HEK293 (cell line): ENCODE data around the gene RAD50.

Source experiments
- CTCF ChIA-PET: fragments of 350-600 bp; formaldehyde crosslinking; extraction: SDS; loops from one replicate; lab custom pipeline; 2021; ENCODE audit warnings: antibody characterized with exemption; lab: Yijun Ruan, JAX
- POLR2A ChIA-PET: fragments of 300-600 bp; formaldehyde crosslinking; extraction: SDS; loops from one replicate; lab custom pipeline; 2020; ENCODE audit warnings: antibody characterized with exemption, inconsistent platforms; lab: Yijun Ruan, JAX
- H3K27ac ChIP-seq: fragments of 200-500 bp; sonication (Bioruptor generic); 2 replicates; pipeline ENCODE4 v1.5.1; 2014; ENCODE audit warnings: low read depth, low read length, control low read depth, inconsistent platforms; ENCODE audit errors: extremely low read depth
- H3K36me3 ChIP-seq, 2 experiments: fragments of 200-500 bp in 1 of 2; sonication (Bioruptor generic) in 1 of 2; 1 replicate in 1 of 2; 2 replicates in 1 of 2; pipeline ENCODE4 v1.5.1; 2014 to 2017; ENCODE audit warnings: inconsistent platforms in 2 of 2, low read length in 2 of 2; ENCODE audit not compliant: control insufficient read depth in 2 of 2, insufficient read depth in 1 of 2
- H3K4me1 ChIP-seq: fragments of 200-500 bp; sonication (Bioruptor generic); 2 replicates; pipeline ENCODE4 v1.5.1; 2014; ENCODE audit warnings: mild to moderate bottlenecking, low read length, inconsistent platforms; ENCODE audit not compliant: control insufficient read depth, insufficient read depth
- H3K4me3 ChIP-seq: 2 replicates; pipeline ENCODE4 v1.5.1; 2011; ENCODE audit warnings: low read depth, mild to moderate bottlenecking, control low read depth, low read length, moderate library complexity
- H3K9me3 ChIP-seq: fragments of 200-500 bp; sonication (Bioruptor generic); 2 replicates; pipeline ENCODE4 v1.5.1; 2014; ENCODE audit warnings: low read depth, low read length, inconsistent platforms; ENCODE audit not compliant: control insufficient read depth, insufficient read depth
- CTCF ChIP-seq: fragments of 450-650 bp; formaldehyde crosslinking; IDR thresholded peaks from 2 replicates; pipeline ENCODE4 v1.5.1; 2016; ENCODE audit warnings: missing biosample characterization, missing genetic modification characterization
- PRDM6 ChIP-seq: fragments of 450-650 bp; formaldehyde crosslinking; IDR thresholded peaks from 2 replicates; pipeline ENCODE4 v1.5.1; 2017; ENCODE audit warnings: missing biosample characterization, missing genetic modification characterization
- SALL2 ChIP-seq: fragments of 450-650 bp; formaldehyde crosslinking; IDR thresholded peaks from 2 replicates; pipeline ENCODE4 v1.5.0; 2017; ENCODE audit warnings: missing biosample characterization, mild to moderate bottlenecking, missing genetic modification characterization, borderline replicate concordance
- WT1 ChIP-seq: fragments of 450-650 bp; formaldehyde crosslinking; IDR thresholded peaks from 2 replicates; pipeline ENCODE4 v1.5.1; 2016; ENCODE audit warnings: missing biosample characterization, missing genetic modification characterization
- YY1 ChIP-seq: fragments of 450-650 bp; formaldehyde crosslinking; IDR thresholded peaks from 2 replicates; pipeline ENCODE4 v1.5.1; 2018; ENCODE audit warnings: missing biosample characterization, missing genetic modification characterization
- ZEB2 ChIP-seq: fragments of 450-650 bp; formaldehyde crosslinking; IDR thresholded peaks from 2 replicates; pipeline ENCODE4 v1.5.1; 2016; ENCODE audit warnings: missing biosample characterization, missing genetic modification characterization
- ZNF121 ChIP-seq: fragments of 450-650 bp; formaldehyde crosslinking; IDR thresholded peaks from 2 replicates; pipeline ENCODE4 v1.5.1; 2016; ENCODE audit warnings: missing biosample characterization, missing genetic modification characterization
- ZNF24 ChIP-seq: fragments of 450-650 bp; formaldehyde crosslinking; IDR thresholded peaks from 2 replicates; pipeline ENCODE4 v1.5.1; 2016; ENCODE audit warnings: missing biosample characterization, missing genetic modification characterization
- ZNF292 ChIP-seq: fragments of 450-650 bp; formaldehyde crosslinking; IDR thresholded peaks from 2 replicates; pipeline ENCODE4 v1.5.1; 2016; ENCODE audit warnings: low read depth, missing biosample characterization, missing genetic modification characterization, borderline replicate concordance
- ZNF341 ChIP-seq: fragments of 450-650 bp; formaldehyde crosslinking; IDR thresholded peaks from 2 replicates; pipeline ENCODE4; 2016; ENCODE audit warnings: low read depth, missing biosample characterization, missing genetic modification characterization
- ZNF394 ChIP-seq: fragments of 450-650 bp; formaldehyde crosslinking; IDR thresholded peaks from 2 replicates; pipeline ENCODE4 v1.5.1; 2016; ENCODE audit warnings: missing biosample characterization, missing genetic modification characterization, mild to moderate bottlenecking, moderate library complexity, borderline replicate concordance
- ZNF514 ChIP-seq: fragments of 450-650 bp; formaldehyde crosslinking; IDR thresholded peaks from 2 replicates; pipeline ENCODE4 v1.5.1; 2016; ENCODE audit warnings: missing biosample characterization, missing genetic modification characterization
- ZNF571 ChIP-seq: fragments of 450-650 bp; formaldehyde crosslinking; IDR thresholded peaks from 2 replicates; pipeline ENCODE4 v1.5.0; 2017; ENCODE audit warnings: missing biosample characterization, missing genetic modification characterization
- ZNF600 ChIP-seq: fragments of 450-650 bp; formaldehyde crosslinking; IDR thresholded peaks from 2 replicates; pipeline ENCODE4 v1.5.1; 2016; ENCODE audit warnings: missing biosample characterization, missing genetic modification characterization
- ZNF701 ChIP-seq: fragments of 450-650 bp; formaldehyde crosslinking; IDR thresholded peaks from 2 replicates; pipeline ENCODE4 v1.5.1; 2016; ENCODE audit warnings: missing biosample characterization, missing genetic modification characterization
- ZSCAN5A ChIP-seq: fragments of 450-650 bp; formaldehyde crosslinking; IDR thresholded peaks from 2 replicates; pipeline ENCODE4 v1.5.1; 2016; ENCODE audit warnings: missing biosample characterization, missing genetic modification characterization

The RAD50 gene

GRCh38 chr5:132688536-132689339 is 132.0 kb downstream of the RAD50 start (continued):
- TF ChIP-seq ZNF701 (tag by site-specific recombination), result no peak
- no peak for TF ChIP-seq ZNF571 (tag by site-specific recombination)
- no peak for TF ChIP-seq ZNF292 (tag by site-specific recombination)
- TF ChIP-seq ZNF24 (tag by site-specific recombination), result no peak
- TF ChIP-seq CTCF (tag by site-specific recombination), result no peak
- TF ChIP-seq ZNF514 (tag by site-specific recombination), result no peak
- TF ChIP-seq, all 188 proteins: peak for 0

GRCh38 chr5:132689513-132689912 is 132.7 kb downstream of the RAD50 start:
- peaks cover 4% of the 10 kb centered on the region for H3K4me1 ChIP-seq
- TF ChIP-seq ZEB2 (tag by site-specific recombination) (peak; percentile 20; the same call in 1 of the 2 replicates), PRDM6 (peak; percentile 35; the same call in 1 of the 2 replicates), ZNF600 (tag by site-specific recombination) (0 out of 2 replicates have a peak, but pooled peaks have one; percentile 28), WT1 (tag by site-specific recombination) (0 out of 2 replicates have a peak, but pooled peaks have one; percentile 29), YY1 (tag by site-specific recombination) (no peak), ZNF341 (tag by site-specific recombination) (0 out of 2 replicates have a peak, but pooled peaks have one; percentile 28), SALL2 (tag by site-specific recombination) (no peak)
- TF ChIP-seq, all 188 proteins: peak for 5
- Histone ChIP-seq H3K27ac (no peak overlapping the region), H3K36me3 (peaks cover 0 to 4% of the 10 kb centered on the region in 2 experiments; a peak in 2 of 3 replicates), H3K4me3 (no peak overlapping the region), H3K9me3 (no peaks in the 10 kb centered on the region)
- ChIA-PET POLR2A (interaction anchor here (0.6 to 1.3 kb wide), 2 partner anchors 46 to 48 kb away, joined by 3 read pairs; partner anchors contain the start of gene KIF3A), CTCF (interaction anchor here (0.6 to 1.4 kb wide), 3 partner anchors 12 to 1391 kb away, joined by 3 to 5 read pairs (median 4); no protein-coding TSS in a partner anchor)

GRCh38 chr5:132690156-132690555 is 133.4 kb downstream of the RAD50 start:
- no peak overlapping the region for H3K4me3 ChIP-seq
- peaks cover 4% of the 10 kb centered on the region for H3K4me1 ChIP-seq
- no peak overlapping the region for H3K27ac ChIP-seq
- POLR2A ChIA-PET, result interaction anchor here (0.6 to 1.3 kb wide), 2 partner anchors 45 to 47 kb away, joined by 3 read pairs; partner anchors contain the start of gene KIF3A
- TF ChIP-seq ZNF394 (tag by site-specific recombination) (no peak), ZNF121 (peak; percentile 83), ZSCAN5A (no peak)
- H3K9me3 ChIP-seq, result no peaks in the 10 kb centered on the region
- peaks cover 2 to 4% of the 10 kb centered on the region in 2 experiments; a peak in 2 of 3 replicates for H3K36me3 ChIP-seq
- CTCF ChIA-PET, result interaction anchor here (0.7 to 1.4 kb wide), 3 partner anchors 12 to 18 kb away, joined by 3 to 4 read pairs (median 4); no protein-coding TSS in a partner anchor
